Large intestine (tissue), 3 donors: Measurements from ENCODE around the gene ZNF784. TPM values are rescaled to one million over a fixed set of nuclear protein-coding genes. Genes with fewer than 3 reads are reported as not detected.
"Not testable (repeated sequence)": the region's sequence is repeated elsewhere in the genome, so short reads cannot be mapped to it uniquely, and the experiment has no call there.

Source experiments
- DNase-seq, 2 donors: peaks; one replicate each; pipeline versions ENCODE4 v3.0.0 to v3.0.0-alpha.2; 2013
- H3K27ac ChIP-seq: one replicate; pipeline ENCODE4 v1.5.1; 2013; ENCODE audit warnings: low read length
- H3K27me3 ChIP-seq: 2 replicates; pipeline ENCODE4 v1.6.1; 2013; ENCODE audit warnings: low read length; ENCODE audit not compliant: control insufficient read depth, insufficient read depth
- H3K36me3 ChIP-seq: 2 replicates; pipeline ENCODE4 v1.6.1; 2013; ENCODE audit warnings: low read length; ENCODE audit not compliant: control insufficient read depth, insufficient read depth
- H3K4me1 ChIP-seq: one replicate; pipeline ENCODE4 v1.6.1; 2013; ENCODE audit warnings: low read length; ENCODE audit not compliant: control insufficient read depth, insufficient read depth
- H3K4me3 ChIP-seq: one replicate; pipeline ENCODE4 v1.5.1; 2013; ENCODE audit warnings: low read length
- H3K9me3 ChIP-seq: one replicate; pipeline ENCODE4 v1.6.1; 2013; ENCODE audit warnings: mild to moderate bottlenecking, low read depth, low read length, moderate library complexity; ENCODE audit not compliant: control insufficient read depth
- WGBS: methylation state at CpG from one replicate; pipeline ENCODE4 v1.1.5; 2013; ENCODE audit warnings: low lambda C conversion rate; ENCODE audit not compliant: insufficient coverage; 5-methylcytosine and 5-hydroxymethylcytosine counted together
- polyA plus RNA-seq: library from polyadenylated mRNA; unstranded; fragments of 120-200 nt; gene quantifications from one replicate; pipeline ENCODE4 v1.2.1, GENCODE V29; 2013

Gene ZNF784
- polyA plus RNA-seq, 1 donor: 15.6 TPM

GRCh38 chr19:55583897-55584296 lies 40.5 kb downstream of the ZNF784 start:
- H3K36me3 ChIP-seq, H3K9me3 ChIP-seq, H3K4me3 ChIP-seq, DNase-seq, H3K27ac ChIP-seq, H3K27me3 ChIP-seq: not testable (repeated sequence)
- H3K4me1 ChIP-seq: peaks cover 30% of the 10 kb centered on the region
- WGBS: no CpG with 5 or more reads among the region's 8 CpGs

- H3K9me3 ChIP-seq, H3K4me3 ChIP-seq, H3K36me3 ChIP-seq, DNase-seq, H3K27me3 ChIP-seq: not testable (repeated sequence)
- WGBS: no CpG with 5 or more reads among the region's 4 CpGs
- H3K27ac ChIP-seq: peak overlapping the region; percentile 30
- peaks cover 30% of the 10 kb centered on the region for H3K4me1 ChIP-seq
These were observed 42.1 kb downstream of the ZNF784 start for GRCh38 chr19:55582284-55582683.

GRCh38 chr19:55581823-55582223 lies 42.5 kb downstream of the ZNF784 start:
- no peaks in the 10 kb centered on the region for H3K9me3 ChIP-seq
- peak overlapping the region; percentile 30 for H3K27ac ChIP-seq
- peaks cover 10% of the 10 kb centered on the region for H3K36me3 ChIP-seq
- DNase-seq: peak in 1 of 2 donors; percentile 54
- no peaks in the 10 kb centered on the region for H3K27me3 ChIP-seq
- peaks cover 26% of the 10 kb centered on the region for H3K4me1 ChIP-seq
- 0% methylated on average over 1 of the region's 6 CpGs for WGBS
- H3K4me3 ChIP-seq: peak overlapping the region; percentile 97

- H3K36me3 ChIP-seq: peaks cover 12% of the 10 kb centered on the region
- no peak for DNase-seq
- H3K27me3 ChIP-seq: no peaks in the 10 kb centered on the region
- H3K4me3 ChIP-seq: peak overlapping the region; percentile 97
- H3K9me3 ChIP-seq: no peaks in the 10 kb centered on the region
- H3K4me1 ChIP-seq: peaks cover 22% of the 10 kb centered on the region
- H3K27ac ChIP-seq: peak overlapping the region; percentile 62
- WGBS: no CpG with 5 or more reads among the region's 12 CpGs
These were observed 43.1 kb downstream of the ZNF784 start for GRCh38 chr19:55581145-55581822.

- Histone ChIP-seq H3K27ac (peak within 1 kb of the TSS; percentile 81), H3K9me3 (no peaks in the 10 kb centered on the region), H3K27me3 (no peaks in the 10 kb centered on the region), H3K4me1 (peaks cover 18% of the 10 kb centered on the region), H3K4me3 (peak within 1 kb of the TSS; percentile 97), H3K36me3 (peaks cover 12% of the 10 kb centered on the region)
- WGBS: no CpG with 5 or more reads among the region's 24 CpGs
- peak; percentile 74 to 88 for DNase-seq
These were observed 43.7 kb downstream of the ZNF784 start, which contains the start of gene ZNF579 for GRCh38 chr19:55580628-55581144. Gene ZNF579 (minus strand): TSS chr19:55580848. CDS start chr19:55579639, 1,209 bp downstream.

GRCh38 chr19:55579766-55580621 lies 44.4 kb downstream of the ZNF784 start:
- peak overlapping the region; percentile 97 for H3K4me3 ChIP-seq
- H3K4me1 ChIP-seq: peaks cover 16% of the 10 kb centered on the region
- peaks cover 12% of the 10 kb centered on the region for H3K36me3 ChIP-seq
- peak overlapping the region; percentile 81 for H3K27ac ChIP-seq
- H3K27me3 ChIP-seq: no peaks in the 10 kb centered on the region
- WGBS: 66% methylated on average over 3 of the region's 20 CpGs
- peak in 1 of 2 donors; percentile 46 for DNase-seq
- no peaks in the 10 kb centered on the region for H3K9me3 ChIP-seq

- DNase-seq: no peak
- Histone ChIP-seq H3K4me1 (peaks cover 16% of the 10 kb centered on the region), H3K27ac (no peak overlapping the region), H3K36me3 (peaks cover 12% of the 10 kb centered on the region), H3K9me3 (no peaks in the 10 kb centered on the region), H3K27me3 (no peaks in the 10 kb centered on the region), H3K4me3 (peak overlapping the region; percentile 97)
- WGBS: 88% methylated on average over 8 of the region's 90 CpGs
These were observed 45.3 kb downstream of the ZNF784 start for GRCh38 chr19:55578761-55579747.

GRCh38 chr19:55578031-55578760 lies 46.2 kb downstream of the ZNF784 start:
- DNase-seq: no peak
- peaks cover 12% of the 10 kb centered on the region for H3K36me3 ChIP-seq
- H3K27ac ChIP-seq: no peak overlapping the region
- peaks cover 16% of the 10 kb centered on the region for H3K4me1 ChIP-seq
- H3K27me3 ChIP-seq: no peaks in the 10 kb centered on the region
- no peak overlapping the region for H3K4me3 ChIP-seq
- no peaks in the 10 kb centered on the region for H3K9me3 ChIP-seq
- WGBS: no CpG with 5 or more reads among the region's 83 CpGs

- Histone ChIP-seq H3K36me3 (peaks cover 12% of the 10 kb centered on the region), H3K9me3 (no peaks in the 10 kb centered on the region), H3K4me1 (peaks cover 11% of the 10 kb centered on the region), H3K27ac (no peak overlapping the region), H3K27me3 (no peaks in the 10 kb centered on the region), H3K4me3 (no peak overlapping the region)
- 80% methylated on average over 1 of the region's 5 CpGs for WGBS
- no peak for DNase-seq
These were observed 47.6 kb downstream of the ZNF784 start for GRCh38 chr19:55576746-55577145.
